MM.1S (cell line): Measurements from ENCODE around the gene TGFBR3L.

Source experiments
- DNase-seq: peaks from one replicate; pipeline ENCODE4 v3.0.0-alpha.2; 2015
- H2AFZ ChIP-seq: fragments of 300-600 bp; sonication (generic); 2 replicates; pipeline ENCODE4 v1.6.0; 2016; ENCODE audit warnings: antibody characterized with exemption, low read length
- H3F3A ChIP-seq: fragments of 300-600 bp; sonication (generic); 2 replicates; pipeline ENCODE4 v1.6.1; 2016; ENCODE audit warnings: mild to moderate bottlenecking, antibody characterized with exemption, low read length, moderate library complexity, mixed read lengths; ENCODE audit not compliant: insufficient read depth
- H3K27ac ChIP-seq: fragments of 300-600 bp; sonication (generic); 2 replicates; pipeline ENCODE4 v1.5.1; 2016; ENCODE audit warnings: mild to moderate bottlenecking, low read length
- H3K27me3 ChIP-seq: fragments of 300-600 bp; sonication (generic); replicated peaks from 2 replicates; pipeline ENCODE4 v1.6.0; 2016; ENCODE audit warnings: low read length; ENCODE audit not compliant: insufficient read depth
- H3K36me3 ChIP-seq: fragments of 300-600 bp; sonication (generic); replicated peaks from 2 replicates; pipeline ENCODE4 v1.6.1; 2016; ENCODE audit warnings: mild to moderate bottlenecking, low read length, mixed read lengths; ENCODE audit not compliant: insufficient read depth
- H3K4me1 ChIP-seq: fragments of 300-600 bp; sonication (generic); 2 replicates; pipeline ENCODE4 v1.6.1; 2016; ENCODE audit warnings: low read length, mixed read lengths
- H3K4me2 ChIP-seq: fragments of 300-600 bp; sonication (generic); 2 replicates; pipeline ENCODE4 v1.6.0; 2016; ENCODE audit warnings: low read depth, low read length
- H3K4me3 ChIP-seq: fragments of 300-600 bp; sonication (generic); 2 replicates; pipeline ENCODE4 v1.5.1; 2016; ENCODE audit warnings: low read length, mixed read lengths
- H3K79me2 ChIP-seq: fragments of 300-600 bp; sonication (generic); 2 replicates; pipeline ENCODE4 v1.6.1; 2016; ENCODE audit warnings: mixed run types, low read length, mixed read lengths
- H3K9ac ChIP-seq: fragments of 300-600 bp; sonication (generic); 2 replicates; pipeline ENCODE4 v1.6.1; 2016; ENCODE audit warnings: low read length, mixed read lengths
- H3K9me2 ChIP-seq: fragments of 300-600 bp; sonication (generic); replicated peaks from 2 replicates; pipeline ENCODE4 v1.6.1; 2016; ENCODE audit warnings: mild to moderate bottlenecking, low read length, mixed read lengths; ENCODE audit not compliant: insufficient read depth
- H3K9me3 ChIP-seq: fragments of 300-600 bp; sonication (generic); replicated peaks from 2 replicates; pipeline ENCODE4 v1.6.1; 2016; ENCODE audit warnings: mild to moderate bottlenecking, low read length, mixed read lengths; ENCODE audit not compliant: insufficient read depth
- H4K20me1 ChIP-seq: fragments of 300-600 bp; sonication (generic); 2 replicates; pipeline ENCODE4 v1.6.1; 2016; ENCODE audit warnings: mild to moderate bottlenecking, low read length, moderate library complexity, mixed read lengths; ENCODE audit not compliant: insufficient read depth
- EZH2 ChIP-seq: fragments of 300-600 bp; sonication (generic); optimal IDR thresholded peaks from 2 replicates; pipeline ENCODE3; 2017; ENCODE audit warnings: low read depth, mild to moderate bottlenecking, antibody characterized with exemption, low read length, mixed read lengths
- EZH2phosphoT487 ChIP-seq: fragments of 300-600 bp; sonication (generic); IDR thresholded peaks from 2 replicates; pipeline ENCODE4 v1.6.1; 2018; ENCODE audit warnings: antibody characterized with exemption, low read length
- TF ChIP-seq, protein P1 (sequence below): fragments of 300-600 bp; sonication (generic); IDR thresholded peaks from 2 replicates; pipeline ENCODE4 v1.5.1; 2016; ENCODE audit warnings: antibody characterized with exemption, low read length, mixed read lengths

The TGFBR3L gene

DNA sequence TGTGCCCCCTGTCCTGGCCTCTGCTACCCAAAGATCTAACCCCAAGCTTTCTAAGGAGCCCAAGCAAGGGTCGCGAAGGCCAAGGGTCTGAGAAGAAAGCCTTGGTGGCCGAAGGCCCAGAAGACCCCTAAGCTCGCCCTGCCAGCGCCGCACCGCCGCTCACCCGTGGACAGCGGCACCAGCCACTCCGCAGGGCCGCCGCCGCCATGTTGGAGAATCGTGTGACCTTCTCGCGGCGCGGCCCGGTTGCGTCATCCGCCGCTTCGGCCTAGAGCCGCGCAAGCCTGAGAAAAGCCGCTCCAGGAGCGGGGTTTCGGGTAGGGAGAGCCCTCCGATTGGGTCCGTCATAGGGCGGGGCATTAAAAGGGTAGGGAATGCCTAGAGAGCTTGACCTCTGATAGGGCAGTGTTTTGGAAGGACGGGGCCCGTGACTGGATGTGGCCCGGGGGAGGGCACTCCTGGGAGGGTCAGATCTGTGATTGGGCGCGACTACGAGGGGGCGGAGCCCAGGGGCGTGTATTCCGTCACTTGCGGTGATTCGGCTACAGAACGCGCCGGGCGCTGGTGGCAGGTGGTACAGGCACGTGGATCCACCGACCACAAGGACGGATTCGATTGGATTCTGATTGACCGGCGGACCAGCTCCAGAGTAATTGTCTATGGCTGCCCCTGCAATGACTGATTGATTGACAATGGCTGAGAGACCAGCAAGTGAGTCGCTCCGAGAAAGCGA is 29.0 kb downstream of the TGFBR3L start, which contains the start of gene TIMM44:
TIMM44 (minus strand) TSS at position 223 of the 733 bp plus-strand sequence; CDS start at position 208, 15 bp downstream.
- Histone ChIP-seq H3K9me2 (no peaks in the 10 kb centered on the region), H3K4me1 (peaks cover 6% of the 10 kb centered on the region), H2AFZ (peak within 1 kb of the TSS; percentile 85), H3K9ac (peak within 1 kb of the TSS; percentile 97), H3K36me3 (no peaks in the 10 kb centered on the region), H3K79me2 (peaks cover 58% of the 10 kb centered on the region), H4K20me1 (no peaks in the 10 kb centered on the region), H3K27me3 (no peaks in the 10 kb centered on the region), H3K9me3 (no peaks in the 10 kb centered on the region), H3K27ac (peak within 1 kb of the TSS; percentile 80), H3F3A (peaks cover 2% of the 10 kb centered on the region; the same call in 1 of the 2 replicates), H3K4me2 (peak within 1 kb of the TSS; percentile 98), H3K4me3 (peak within 1 kb of the TSS; percentile 88)
- TF ChIP-seq EZH2 (no peak), EZH2phosphoT487 (no peak)
- TF ChIP-seq, protein P1, sequence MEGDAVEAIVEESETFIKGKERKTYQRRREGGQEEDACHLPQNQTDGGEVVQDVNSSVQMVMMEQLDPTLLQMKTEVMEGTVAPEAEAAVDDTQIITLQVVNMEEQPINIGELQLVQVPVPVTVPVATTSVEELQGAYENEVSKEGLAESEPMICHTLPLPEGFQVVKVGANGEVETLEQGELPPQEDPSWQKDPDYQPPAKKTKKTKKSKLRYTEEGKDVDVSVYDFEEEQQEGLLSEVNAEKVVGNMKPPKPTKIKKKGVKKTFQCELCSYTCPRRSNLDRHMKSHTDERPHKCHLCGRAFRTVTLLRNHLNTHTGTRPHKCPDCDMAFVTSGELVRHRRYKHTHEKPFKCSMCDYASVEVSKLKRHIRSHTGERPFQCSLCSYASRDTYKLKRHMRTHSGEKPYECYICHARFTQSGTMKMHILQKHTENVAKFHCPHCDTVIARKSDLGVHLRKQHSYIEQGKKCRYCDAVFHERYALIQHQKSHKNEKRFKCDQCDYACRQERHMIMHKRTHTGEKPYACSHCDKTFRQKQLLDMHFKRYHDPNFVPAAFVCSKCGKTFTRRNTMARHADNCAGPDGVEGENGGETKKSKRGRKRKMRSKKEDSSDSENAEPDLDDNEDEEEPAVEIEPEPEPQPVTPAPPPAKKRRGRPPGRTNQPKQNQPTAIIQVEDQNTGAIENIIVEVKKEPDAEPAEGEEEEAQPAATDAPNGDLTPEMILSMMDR = no peak
- DNase-seq = peak; percentile 100

- Histone ChIP-seq H3K27me3 (no peaks in the 10 kb centered on the region), H3K27ac (peak overlapping the region; percentile 80), H2AFZ (peak overlapping the region; percentile 74)
Measured at GRCh38 chr19:7944177-7944761, 29.6 kb downstream of the TGFBR3L start.

DNA sequence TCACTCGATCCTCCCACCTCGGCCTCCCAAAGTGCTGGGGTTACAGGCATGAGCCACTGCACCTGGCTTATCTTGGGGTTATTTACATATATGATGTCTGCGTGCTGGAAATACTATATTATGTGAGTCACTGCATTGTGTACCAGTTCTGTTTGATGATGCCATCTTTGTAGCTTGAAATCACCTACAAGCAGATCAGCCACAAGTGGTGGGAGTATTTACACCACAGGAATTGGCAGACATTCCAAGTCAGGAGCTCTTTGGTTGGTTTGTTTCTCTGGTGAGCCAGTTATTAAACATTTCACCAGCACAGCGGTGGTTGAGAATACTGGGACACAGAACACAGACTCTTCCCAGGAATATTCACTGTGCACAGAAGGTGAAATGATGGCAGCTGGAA is 33.3 kb downstream of the TGFBR3L start:
- TF ChIP-seq, protein P1 = no peak
- TF ChIP-seq EZH2 (no peak), EZH2phosphoT487 (no peak)
- Histone ChIP-seq H2AFZ (no peak overlapping the region), H3K9ac (no peak overlapping the region), H3K36me3 (no peaks in the 10 kb centered on the region), H3K4me1 (peaks cover 6% of the 10 kb centered on the region; the same call in 1 of the 2 replicates), H3F3A (peaks cover 2% of the 10 kb centered on the region; the same call in 1 of the 2 replicates), H4K20me1 (no peaks in the 10 kb centered on the region), H3K27ac (no peak overlapping the region), H3K79me2 (peaks cover 17% of the 10 kb centered on the region), H3K27me3 (no peaks in the 10 kb centered on the region), H3K9me3 (no peaks in the 10 kb centered on the region), H3K4me3 (no peak overlapping the region), H3K9me2 (no peaks in the 10 kb centered on the region), H3K4me2 (no peak overlapping the region)
- DNase-seq = no peak

More at GRCh38 chr19:7944177-7944761, 29.6 kb downstream of the TGFBR3L start:
- H3K4me1 ChIP-seq = peaks cover 6% of the 10 kb centered on the region
- TF ChIP-seq EZH2phosphoT487 = no peak
- TF ChIP-seq, protein P1 = peak; percentile 92
- no peaks in the 10 kb centered on the region for H3K9me3 ChIP-seq
- H3F3A ChIP-seq = peaks cover 2% of the 10 kb centered on the region; the same call in 1 of the 2 replicates
- H3K79me2 ChIP-seq = peaks cover 52% of the 10 kb centered on the region
- peak overlapping the region; percentile 78 for H3K4me3 ChIP-seq
- H3K4me2 ChIP-seq = peak overlapping the region; percentile 98
- no peaks in the 10 kb centered on the region for H3K9me2 ChIP-seq
- H3K36me3 ChIP-seq = no peaks in the 10 kb centered on the region
- peak overlapping the region; percentile 88 for H3K9ac ChIP-seq
- DNase-seq = peak; percentile 92
- H4K20me1 ChIP-seq = no peaks in the 10 kb centered on the region
